Measurements from ENCODE around the gene TBC1D14. TPM values are rescaled to one million over a fixed set of nuclear protein-coding genes. Genes with fewer than 3 reads are reported as not detected.

Gene TBC1D14
- total RNA-seq, 4 donors from 2014 or later, result 44.8 to 67.7 (median 55.7) TPM

- no peaks in the 10 kb centered on the region for H3K27me3 ChIP-seq
These were observed 114.8 kb downstream of the TBC1D14 start for GRCh38 chr4:7024336-7024890.

GRCh38 chr4:7025040-7025602 lies 115.5 kb downstream of the TBC1D14 start:
- H3K4me1 ChIP-seq, result no peaks in the 10 kb centered on the region
- no peak for DNase-seq
- H3K27ac ChIP-seq, result no peak overlapping the region
- H3K4me3 ChIP-seq, result no peak overlapping the region
- TF ChIP-seq POLR2A (IDR thresholded peaks at IDR 0.05) (no peak), CTCF (IDR thresholded peaks at IDR 0.05) (no peak)
- peaks cover 0 to 97% (median 0%) of the 10 kb centered on the region in 3 donors for H3K36me3 ChIP-seq
- H3K9me3 ChIP-seq, result no peaks in the 10 kb centered on the region
- H3K27me3 ChIP-seq, result no peaks in the 10 kb centered on the region

More at GRCh38 chr4:7024336-7024890, 114.8 kb downstream of the TBC1D14 start:
- Histone ChIP-seq H3K4me3 (no peak overlapping the region), H3K9me3 (no peaks in the 10 kb centered on the region), H3K4me1 (no peaks in the 10 kb centered on the region), H3K27ac (no peak overlapping the region), H3K36me3 (peaks cover 0 to 93% (median 0%) of the 10 kb centered on the region in 3 donors)
- no peak for TF ChIP-seq CTCF (IDR thresholded peaks at IDR 0.05)
- no peak for TF ChIP-seq POLR2A (IDR thresholded peaks at IDR 0.05)
- DNase-seq, result no peak

GRCh38 chr4:7026107-7026506 lies 116.5 kb downstream of the TBC1D14 start:
- Histone ChIP-seq H3K36me3 (peaks cover 0 to 97% (median 0%) of the 10 kb centered on the region in 3 donors), H3K9me3 (no peaks in the 10 kb centered on the region), H3K4me3 (no peak overlapping the region), H3K4me1 (no peaks in the 10 kb centered on the region), H3K27ac (no peak overlapping the region), H3K27me3 (no peaks in the 10 kb centered on the region)
- no peak for DNase-seq
- TF ChIP-seq CTCF (IDR thresholded peaks at IDR 0.05), result no peak
- no peak for TF ChIP-seq POLR2A (IDR thresholded peaks at IDR 0.05)

- TF ChIP-seq POLR2A (IDR thresholded peaks at IDR 0.05) (no peak), CTCF (IDR thresholded peaks at IDR 0.05) (no peak)
- Histone ChIP-seq H3K9me3 (no peaks in the 10 kb centered on the region), H3K4me1 (no peaks in the 10 kb centered on the region), H3K4me3 (no peak overlapping the region), H3K27me3 (no peaks in the 10 kb centered on the region), H3K36me3 (peaks cover 0 to 97% (median 0%) of the 10 kb centered on the region in 3 donors), H3K27ac (no peak overlapping the region)
- DNase-seq, result no peak
These were observed 117.7 kb downstream of the TBC1D14 start for GRCh38 chr4:7027284-7027683.

GRCh38 chr4:7027913-7028312 lies 118.3 kb downstream of the TBC1D14 start:
- TF ChIP-seq POLR2A (IDR thresholded peaks at IDR 0.05) (no peak), CTCF (IDR thresholded peaks at IDR 0.05) (no peak)
- Histone ChIP-seq H3K27me3 (no peaks in the 10 kb centered on the region), H3K27ac (no peak overlapping the region), H3K4me1 (no peaks in the 10 kb centered on the region), H3K36me3 (peaks cover 0 to 95% (median 0%) of the 10 kb centered on the region in 3 donors), H3K9me3 (no peaks in the 10 kb centered on the region), H3K4me3 (no peak overlapping the region)
- DNase-seq, result no peak
